Activated naive CD4-positive, alpha-beta T cell treated with anti-CD3 and anti-CD28 coated beads, Interleukin-2, amount 50 U/mL, for 72 hours (primary cell): ENCODE results near the gene RGL1. TPM values are rescaled to one million over a fixed set of nuclear protein-coding genes. Genes with fewer than 3 reads are reported as not detected.

Experiments used
- ATAC-seq, 2 donors: fragments of 150-1000 bp; cut with Tn5 transposase; 2 replicates each; pipeline ENCODE4 v1.10.0; 2021; ENCODE audit warnings: mild to moderate bottlenecking in 2 of 2, moderate library complexity in 2 of 2
- DNase-seq, 2 donors: peaks; one replicate each; pipeline ENCODE4 v3.0.0; 2021 to 2022; ENCODE audit warnings: low spot score in 2 of 2
- H3K27ac Mint-ChIP-seq, 2 donors: one replicate each; pipeline ENCODE4 v1.8.0; 2022; ENCODE audit warnings: mild to moderate bottlenecking in 2 of 2, mixed read lengths in 2 of 2
- H3K36me3 Mint-ChIP-seq, 2 donors: one replicate each; pipeline ENCODE4 v1.8.0; 2022; ENCODE audit warnings: mixed read lengths in 2 of 2
- H3K9me3 Mint-ChIP-seq, 2 donors: one replicate each; pipeline ENCODE4 v1.8.0; 2022; ENCODE audit warnings: mixed read lengths in 2 of 2
- total RNA-seq, 2 donors: library from RNA; stranded (reverse); gene quantifications; one replicate each; pipeline ENCODE4 v1.2.3, GENCODE V29; 2022

The RGL1 gene
- total RNA-seq, 2 donors from 2014 or later, result 3.2 TPM

- Mint-ChIP-seq H3K36me3 (no peaks in the 10 kb centered on the region), H3K27ac (no peak overlapping the region), H3K9me3 (no peaks in the 10 kb centered on the region)
- DNase-seq (no peak), ATAC-seq (no peak)
Measured at GRCh38 chr1:183907070-183907469, 102.2 kb downstream of the RGL1 start.

- Mint-ChIP-seq H3K27ac (no peak overlapping the region), H3K36me3 (peaks cover 0 to 4% of the 10 kb centered on the region in 2 donors), H3K9me3 (no peaks in the 10 kb centered on the region)
- ATAC-seq, result no peak
- DNase-seq, result no peak
Measured at GRCh38 chr1:183908079-183908478, 103.2 kb downstream of the RGL1 start.

- DNase-seq, result no peak
- peak in 1 of 2 donors; percentile 75 for ATAC-seq
- H3K36me3 Mint-ChIP-seq, result peaks cover 0 to 4% of the 10 kb centered on the region in 2 donors
- H3K27ac Mint-ChIP-seq, result peak overlapping the region in 1 of 2 donors; percentile 3
- no peaks in the 10 kb centered on the region for H3K9me3 Mint-ChIP-seq
Measured at GRCh38 chr1:183909672-183910071, 104.8 kb downstream of the RGL1 start.

- Mint-ChIP-seq H3K36me3 (peaks cover 0 to 4% of the 10 kb centered on the region in 2 donors), H3K27ac (peak overlapping the region in 1 of 2 donors; percentile 61), H3K9me3 (no peaks in the 10 kb centered on the region)
- no peak for ATAC-seq
- DNase-seq, result no peak
Measured at GRCh38 chr1:183910845-183911244, 105.9 kb downstream of the RGL1 start.

GRCh38 chr1:183911285-183911684 lies 106.4 kb downstream of the RGL1 start:
- Mint-ChIP-seq H3K36me3 (peaks cover 0 to 4% of the 10 kb centered on the region in 2 donors), H3K9me3 (no peaks in the 10 kb centered on the region), H3K27ac (no peak overlapping the region)
- DNase-seq, result no peak
- peak in 1 of 2 donors; percentile 44 for ATAC-seq

GRCh38 chr1:183912265-183912886 lies 107.5 kb downstream of the RGL1 start:
- Mint-ChIP-seq H3K27ac (no peak overlapping the region), H3K36me3 (peaks cover 0 to 4% of the 10 kb centered on the region in 2 donors)

GRCh38 chr1:183913567-183913993 lies 108.7 kb downstream of the RGL1 start:
- H3K36me3 Mint-ChIP-seq, result peaks cover 0 to 4% of the 10 kb centered on the region in 2 donors
- no peak for DNase-seq
- H3K9me3 Mint-ChIP-seq, result no peaks in the 10 kb centered on the region

More at GRCh38 chr1:183912265-183912886, 107.5 kb downstream of the RGL1 start:
- no peaks in the 10 kb centered on the region for H3K9me3 Mint-ChIP-seq
- DNase-seq (no peak), ATAC-seq (no peak)

GRCh38 chr1:183914276-183914675 lies 109.4 kb downstream of the RGL1 start:
- H3K27ac Mint-ChIP-seq, result no peak overlapping the region
- H3K9me3 Mint-ChIP-seq, result no peaks in the 10 kb centered on the region
- DNase-seq (no peak), ATAC-seq (no peak)
- H3K36me3 Mint-ChIP-seq, result peaks cover 0 to 4% of the 10 kb centered on the region in 2 donors

More at GRCh38 chr1:183913567-183913993, 108.7 kb downstream of the RGL1 start:
- ATAC-seq, result no peak
- H3K27ac Mint-ChIP-seq, result no peak overlapping the region

- H3K27ac Mint-ChIP-seq, result no peak overlapping the region
- DNase-seq, result no peak
- H3K9me3 Mint-ChIP-seq, result no peaks in the 10 kb centered on the region
- H3K36me3 Mint-ChIP-seq, result peaks cover 0 to 4% of the 10 kb centered on the region in 2 donors
- no peak for ATAC-seq
Measured at GRCh38 chr1:183914891-183915290, 110.0 kb downstream of the RGL1 start.

GRCh38 chr1:183915625-183916510 lies 110.9 kb downstream of the RGL1 start:
- Mint-ChIP-seq H3K36me3 (peaks cover 0 to 4% of the 10 kb centered on the region in 2 donors), H3K9me3 (no peaks in the 10 kb centered on the region), H3K27ac (no peak overlapping the region)
- peak; percentile 98 to 100 for ATAC-seq
- DNase-seq, result peak; percentile 75 to 79

- DNase-seq (no peak), ATAC-seq (no peak)
- Mint-ChIP-seq H3K36me3 (peaks cover 0 to 4% of the 10 kb centered on the region in 2 donors), H3K27ac (no peak overlapping the region), H3K9me3 (no peaks in the 10 kb centered on the region)
Measured at GRCh38 chr1:183916574-183916973, 111.7 kb downstream of the RGL1 start.

GRCh38 chr1:183918589-183918988 lies 113.7 kb downstream of the RGL1 start:
- no peaks in the 10 kb centered on the region for H3K9me3 Mint-ChIP-seq
- ATAC-seq (no peak), DNase-seq (no peak)
- no peak overlapping the region for H3K27ac Mint-ChIP-seq
- no peaks in the 10 kb centered on the region for H3K36me3 Mint-ChIP-seq

GRCh38 chr1:183920651-183921050 lies 115.7 kb downstream of the RGL1 start:
- no peak overlapping the region for H3K27ac Mint-ChIP-seq
- no peaks in the 10 kb centered on the region for H3K36me3 Mint-ChIP-seq
- no peaks in the 10 kb centered on the region for H3K9me3 Mint-ChIP-seq
- no peak for ATAC-seq
- DNase-seq, result no peak

- H3K36me3 Mint-ChIP-seq, result no peaks in the 10 kb centered on the region
- ATAC-seq, result no peak
- no peak overlapping the region for H3K27ac Mint-ChIP-seq
- no peak for DNase-seq
- H3K9me3 Mint-ChIP-seq, result no peaks in the 10 kb centered on the region
Measured at GRCh38 chr1:183922197-183922596, 117.3 kb downstream of the RGL1 start.

- ATAC-seq (no peak), DNase-seq (no peak)
- no peaks in the 10 kb centered on the region for H3K9me3 Mint-ChIP-seq
- no peaks in the 10 kb centered on the region for H3K36me3 Mint-ChIP-seq
- H3K27ac Mint-ChIP-seq, result no peak overlapping the region
Measured at GRCh38 chr1:183925947-183926346, 121.0 kb downstream of the RGL1 start.

GRCh38 chr1:183926983-183927382 lies 122.1 kb downstream of the RGL1 start:
- DNase-seq (no peak), ATAC-seq (no peak)
- no peak overlapping the region for H3K27ac Mint-ChIP-seq
- no peaks in the 10 kb centered on the region for H3K9me3 Mint-ChIP-seq
- no peaks in the 10 kb centered on the region for H3K36me3 Mint-ChIP-seq

- DNase-seq, result no peak
- no peak for ATAC-seq
- Mint-ChIP-seq H3K36me3 (no peaks in the 10 kb centered on the region), H3K9me3 (no peaks in the 10 kb centered on the region), H3K27ac (no peak overlapping the region)
Measured at GRCh38 chr1:183931646-183932271, 126.8 kb downstream of the RGL1 start.
